IMR-90 (cell line): ENCODE measurements around the gene SAT1. TPM values are rescaled to one million over a fixed set of nuclear protein-coding genes. Genes with fewer than 3 reads are reported as not detected.

Experiments
- ATAC-seq: fragments of 200-7000 bp; cut with Tn5 transposase; 2 replicates; pipeline ENCODE4 v1.9.1; 2020; ENCODE audit warnings: low read depth, mild to moderate bottlenecking, moderate library complexity
- BruUV-seq: library from RNA; stranded (reverse); fragments of 400-500 nt; replicated peaks from 2 replicates; lab custom pipeline; 2021; lab: Mats Ljungman, UMichigan
- CTCF ChIA-PET: fragments of 300-600 bp; formaldehyde crosslinking; extraction: SDS; loops from one replicate; lab custom pipeline; 2021; ENCODE audit warnings: antibody characterized with exemption; lab: Yijun Ruan, JAX
- POLR2A ChIA-PET: fragments of 300-600 bp; sonication (Branson Sonifier 250); formaldehyde crosslinking; loops from one replicate; lab custom pipeline; 2022; ENCODE audit warnings: antibody characterized with exemption; ENCODE audit not compliant: unreplicated experiment; lab: Charles Lee
- DNase-seq: peaks from one replicate; pipeline ENCODE4 v3.0.0; 2013
- H2AFZ ChIP-seq: replicated peaks from 2 replicates; pipeline ENCODE3; 2013; ENCODE audit warnings: low read length, mild to moderate bottlenecking; ENCODE audit not compliant: poor library complexity
- H2AK5ac ChIP-seq: 2 replicates; pipeline ENCODE4 v1.6.1; 2013; ENCODE audit warnings: low read depth, low read length, inconsistent platforms
- H2AK9ac ChIP-seq: replicated peaks from 2 replicates; pipeline ENCODE3; 2013; ENCODE audit warnings: mild to moderate bottlenecking, low read depth, low read length, moderate library complexity; ENCODE audit not compliant: poor library complexity
- H2BK120ac ChIP-seq: 2 replicates; pipeline ENCODE4 v1.6.1; 2013; ENCODE audit warnings: low read depth, low read length, inconsistent platforms
- H2BK15ac ChIP-seq: 3 replicates; pipeline ENCODE4 v1.6.1; 2013; ENCODE audit warnings: low read depth, low read length, inconsistent platforms
- H2BK20ac ChIP-seq: 2 replicates; pipeline ENCODE4 v1.6.1; 2013; ENCODE audit warnings: low read depth, mild to moderate bottlenecking, inconsistent platforms, low read length, moderate library complexity
- H2BK5ac ChIP-seq: 2 replicates; pipeline ENCODE4 v1.6.1; 2013; ENCODE audit warnings: mild to moderate bottlenecking, low read depth, low read length, inconsistent platforms; ENCODE audit not compliant: poor library complexity, severe bottlenecking
- H3K14ac ChIP-seq: replicated peaks from 2 replicates; pipeline ENCODE4 v1.6.1; 2013; ENCODE audit warnings: low read depth, low read length, inconsistent platforms
- H3K18ac ChIP-seq: 2 replicates; pipeline ENCODE4 v1.6.1; 2013; ENCODE audit warnings: low read depth, low read length, control low read depth
- H3K23ac ChIP-seq: 2 replicates; pipeline ENCODE4 v1.6.1; 2013; ENCODE audit warnings: low read depth, low read length, inconsistent platforms
- H3K27ac ChIP-seq: 2 replicates; pipeline ENCODE4 v1.5.1; 2013; ENCODE audit warnings: mild to moderate bottlenecking, control low read depth, low read length; ENCODE audit not compliant: insufficient read depth
- H3K27me3 ChIP-seq: 2 replicates; pipeline ENCODE4 v1.6.1; 2013; ENCODE audit warnings: low read length; ENCODE audit not compliant: control insufficient read depth, insufficient read depth
- H3K36me3 ChIP-seq: 2 replicates; pipeline ENCODE4 v1.6.1; 2013; ENCODE audit warnings: low read length, mixed read lengths; ENCODE audit not compliant: control insufficient read depth, insufficient read depth
- H3K4ac ChIP-seq: 2 replicates; pipeline ENCODE4 v1.6.1; 2013; ENCODE audit warnings: low read depth, low read length, inconsistent platforms
- H3K4me1 ChIP-seq: 2 replicates; pipeline ENCODE4 v1.6.1; 2013; ENCODE audit warnings: low read length, mixed read lengths; ENCODE audit not compliant: control insufficient read depth, insufficient read depth
- H3K4me2 ChIP-seq: 2 replicates; pipeline ENCODE4 v1.6.1; 2013; ENCODE audit warnings: low read depth, mild to moderate bottlenecking, control low read depth, low read length, moderate library complexity
- H3K4me3 ChIP-seq: 2 replicates; pipeline ENCODE4 v1.5.1; 2013; ENCODE audit warnings: low read depth, mild to moderate bottlenecking, control low read depth, low read length, moderate library complexity; ENCODE audit not compliant: insufficient read depth
- H3K56ac ChIP-seq: 2 replicates; pipeline ENCODE4 v1.6.1; 2013; ENCODE audit warnings: low read length, inconsistent platforms; ENCODE audit not compliant: insufficient read depth; ENCODE audit errors: extremely low read depth
- H3K79me1 ChIP-seq, 2 experiments: 2 replicates each; pipeline ENCODE4 v1.6.1; 2013; ENCODE audit warnings: low read length in 2 of 2, inconsistent platforms in 1 of 2, low read depth in 1 of 2
- H3K9ac ChIP-seq: 2 replicates; pipeline ENCODE4 v1.6.1; 2013; ENCODE audit warnings: low read depth, low read length, control low read depth
- H3K9me1 ChIP-seq: 2 replicates; pipeline ENCODE4 v1.6.1; 2013; ENCODE audit warnings: low read length, inconsistent platforms; ENCODE audit not compliant: insufficient read depth
- H3K9me3 ChIP-seq: 2 replicates; pipeline ENCODE4 v1.6.1; 2013; ENCODE audit warnings: low read length; ENCODE audit not compliant: control insufficient read depth, insufficient read depth
- H4K20me1 ChIP-seq: 2 replicates; pipeline ENCODE4 v1.6.1; 2013; ENCODE audit warnings: low read length, inconsistent platforms; ENCODE audit not compliant: insufficient read depth
- H4K5ac ChIP-seq: 2 replicates; pipeline ENCODE4 v1.6.1; 2013; ENCODE audit warnings: mild to moderate bottlenecking, low read depth, low read length, control low read depth
- H4K8ac ChIP-seq, 2 experiments: 2 replicates each; pipeline ENCODE4 v1.6.1; 2013; ENCODE audit warnings: low read depth in 2 of 2, low read length in 2 of 2, control low read depth in 1 of 2, inconsistent platforms in 1 of 2
- H4K91ac ChIP-seq: 2 replicates; pipeline ENCODE4 v1.6.1; 2013; ENCODE audit warnings: low read depth, low read length, inconsistent platforms; ENCODE audit not compliant: insufficient read depth
- BHLHE40 ChIP-seq: fragments of 150-350 bp; IDR thresholded peaks from 2 replicates; pipeline ENCODE4 v1.6.1; 2016; ENCODE audit warnings: mild to moderate bottlenecking, low read depth, low read length
- CEBPB ChIP-seq: IDR thresholded peaks from 2 replicates; pipeline ENCODE4 v1.6.1; 2012; ENCODE audit warnings: low read depth, low read length, improper control_type of control experiment
- CHD1 ChIP-seq: IDR thresholded peaks from 2 replicates; pipeline ENCODE4 v1.6.1; 2012; ENCODE audit warnings: low read depth, low read length, improper control_type of control experiment
- CTCF ChIP-seq: conservative IDR thresholded peaks from 2 replicates; pipeline ENCODE4 v1.5.1; 2012; ENCODE audit warnings: mild to moderate bottlenecking, low read depth, low read length, improper control_type of control experiment
- FOS ChIP-seq: fragments of 150-350 bp; IDR thresholded peaks from 2 replicates; pipeline ENCODE4 v1.6.1; 2016; ENCODE audit warnings: low read depth, low read length
- MAFK ChIP-seq: IDR thresholded peaks from 2 replicates; pipeline ENCODE4 v1.6.1; 2012; ENCODE audit warnings: low read depth, low read length, improper control_type of control experiment
- MAZ ChIP-seq: IDR thresholded peaks from 2 replicates; pipeline ENCODE4 v1.6.1; 2012; ENCODE audit warnings: low read depth, mild to moderate bottlenecking, low read length, improper control_type of control experiment, moderate library complexity, borderline replicate concordance
- MXI1 ChIP-seq: IDR thresholded peaks from 2 replicates; pipeline ENCODE4 v1.6.1; 2012; ENCODE audit warnings: low read depth, mild to moderate bottlenecking, low read length, moderate library complexity, borderline replicate concordance
- POLR2A ChIP-seq: IDR thresholded peaks from 2 replicates; pipeline ENCODE4 v1.6.1; 2012; ENCODE audit warnings: mild to moderate bottlenecking, low read depth, low read length
- RAD21 ChIP-seq: IDR thresholded peaks from 2 replicates; pipeline ENCODE4 v1.6.1; 2012; ENCODE audit warnings: low read length, improper control_type of control experiment
- RCOR1 ChIP-seq: IDR thresholded peaks from 2 replicates; pipeline ENCODE4 v1.6.1; 2012; ENCODE audit warnings: mild to moderate bottlenecking, low read length, improper control_type of control experiment; ENCODE audit not compliant: insufficient replicate concordance
- RFX5 ChIP-seq: IDR thresholded peaks from 2 replicates; pipeline ENCODE4 v1.8.0; 2012; ENCODE audit warnings: low read depth, mild to moderate bottlenecking, low read length, moderate library complexity
- WGBS, 2 experiments: methylation state at CpG; one replicate each; pipeline versions ENCODE4 v1.1.5 to v1.1.7; 2013; ENCODE audit warnings: missing lambda C conversion rate in 2 of 2; ENCODE audit not compliant: insufficient read length in 1 of 2; ENCODE audit errors: extremely low coverage in 2 of 2; 5-methylcytosine and 5-hydroxymethylcytosine counted together
- dilution Hi-C: fragments of 300-500 bp; cut with HindIII; formaldehyde crosslinking; loops from one replicate; pipeline ENCODE4 v1.14.3; 2018; ENCODE audit warnings: low sequenced_read_pairs; ENCODE audit not compliant: unreplicated experiment
- in situ Hi-C: fragments of 300-500 bp; cut with MboI; formaldehyde crosslinking; loops from 3 replicates; pipeline ENCODE4 v1.14.3; 2019; ENCODE audit warnings: low sequenced_read_pairs, inconsistent platforms, mixed read lengths
- intact Hi-C: fragments of 100-400 bp; cut with micrococcal nuclease; formaldehyde crosslinking; loops from 2 replicates; pipeline ENCODE4 v1.10.0; 2022
- polyA plus RNA-seq, 3 experiments: library from polyadenylated mRNA; depleted of rRNA; stranded (reverse); fragments of >200 nt; gene quantifications; 2 replicates each; pipeline ENCODE4 v1.2.3, GENCODE V29; 2012; ENCODE audit warnings: low replicate concordance in 1 of 3
- total RNA-seq: library from RNA; depleted of rRNA; stranded (reverse); fragments of >200 nt; gene quantifications from 2 replicates; pipeline ENCODE4 v1.2.3, GENCODE V29; 2012
- TF ChIP-seq, protein P1 (sequence below): fragments of 150-350 bp; IDR thresholded peaks from 2 replicates; pipeline ENCODE4 v1.6.1; 2017; ENCODE audit warnings: mild to moderate bottlenecking, antibody characterized with exemption, low read length, low read depth
- TF ChIP-seq, protein P2 (sequence below): fragments of 150-350 bp; IDR thresholded peaks from 2 replicates; pipeline ENCODE4 v1.6.1; 2016; ENCODE audit warnings: low read depth, mild to moderate bottlenecking, low read length, moderate library complexity, borderline replicate concordance

SAT1 gene
- total and polyA plus RNA-seq, 2 of the 4 experiments (the other 2 are of a cell fraction) = 55.9 to 92.8 TPM

DNA sequence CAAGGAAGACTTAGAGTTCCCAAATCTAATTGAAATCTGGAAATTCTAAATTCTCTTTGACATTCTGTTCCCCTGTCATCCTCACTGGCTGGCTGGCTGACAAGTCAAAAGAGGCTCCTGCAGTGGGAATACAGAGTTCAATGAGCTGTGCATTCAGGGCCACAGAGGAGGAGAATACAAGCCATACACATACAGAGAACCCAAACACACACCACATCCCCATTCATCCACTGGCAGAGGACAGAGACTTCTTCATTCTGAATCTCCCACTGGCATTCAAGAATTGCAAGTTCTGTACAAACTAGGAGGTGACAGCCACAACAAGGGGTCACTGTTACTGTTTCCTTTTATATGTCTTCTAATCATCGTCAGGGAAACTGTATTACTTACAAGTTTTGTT lies 49.7 kb downstream of the SAT1 start:
- H3K9ac ChIP-seq = no peak overlapping the region
- no peak overlapping the region for H3K4me2 ChIP-seq
- no peak overlapping the region for H4K5ac ChIP-seq
- no peak overlapping the region for H2AK5ac ChIP-seq
- no peak overlapping the region for H3K27ac ChIP-seq
- no peak overlapping the region for H2BK15ac ChIP-seq
- no peak overlapping the region for H3K4me3 ChIP-seq
- no peaks in the 10 kb centered on the region for H3K4me1 ChIP-seq
- H3K14ac ChIP-seq = no peak overlapping the region
- H2AFZ ChIP-seq = no peak overlapping the region
- ATAC-seq (no peak), DNase-seq (no peak)
- dilution Hi-C loops (no loop called here), in situ Hi-C loops (no loop called here), intact Hi-C loops (no loop called here)
- H3K9me3 ChIP-seq = no peaks in the 10 kb centered on the region
- no peak overlapping the region for H3K18ac ChIP-seq
- no peak overlapping the region for H2BK20ac ChIP-seq
- H3K79me1 ChIP-seq = no peaks in the 10 kb centered on the region
- H3K23ac ChIP-seq = no peak overlapping the region
- H4K20me1 ChIP-seq = no peaks in the 10 kb centered on the region
- no peak overlapping the region for H2AK9ac ChIP-seq
- no peak overlapping the region for H3K4ac ChIP-seq
- BruUV-seq = no TSS peak
- no peaks in the 10 kb centered on the region; the same call in 1 of the 2 replicates for H3K27me3 ChIP-seq
- no peaks in the 10 kb centered on the region for H3K9me1 ChIP-seq
- 100% methylated on average over 1 of the region's 1 CpG; no CpG with 5 or more reads in 1 of the 2 experiments for WGBS, 2 experiments
- ChIA-PET POLR2A (no interaction called here), CTCF (no interaction called here)
- no peaks in the 10 kb centered on the region for H3K36me3 ChIP-seq
- no peak overlapping the region for H4K91ac ChIP-seq
- H4K8ac ChIP-seq = no peak overlapping the region
- TF ChIP-seq, protein P1, sequence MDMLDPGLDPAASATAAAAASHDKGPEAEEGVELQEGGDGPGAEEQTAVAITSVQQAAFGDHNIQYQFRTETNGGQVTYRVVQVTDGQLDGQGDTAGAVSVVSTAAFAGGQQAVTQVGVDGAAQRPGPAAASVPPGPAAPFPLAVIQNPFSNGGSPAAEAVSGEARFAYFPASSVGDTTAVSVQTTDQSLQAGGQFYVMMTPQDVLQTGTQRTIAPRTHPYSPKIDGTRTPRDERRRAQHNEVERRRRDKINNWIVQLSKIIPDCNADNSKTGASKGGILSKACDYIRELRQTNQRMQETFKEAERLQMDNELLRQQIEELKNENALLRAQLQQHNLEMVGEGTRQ = no peak
- no peak for TF ChIP-seq MAFK
- TF ChIP-seq, protein P2, sequence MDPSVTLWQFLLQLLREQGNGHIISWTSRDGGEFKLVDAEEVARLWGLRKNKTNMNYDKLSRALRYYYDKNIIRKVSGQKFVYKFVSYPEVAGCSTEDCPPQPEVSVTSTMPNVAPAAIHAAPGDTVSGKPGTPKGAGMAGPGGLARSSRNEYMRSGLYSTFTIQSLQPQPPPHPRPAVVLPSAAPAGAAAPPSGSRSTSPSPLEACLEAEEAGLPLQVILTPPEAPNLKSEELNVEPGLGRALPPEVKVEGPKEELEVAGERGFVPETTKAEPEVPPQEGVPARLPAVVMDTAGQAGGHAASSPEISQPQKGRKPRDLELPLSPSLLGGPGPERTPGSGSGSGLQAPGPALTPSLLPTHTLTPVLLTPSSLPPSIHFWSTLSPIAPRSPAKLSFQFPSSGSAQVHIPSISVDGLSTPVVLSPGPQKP = no peak
- TF ChIP-seq MXI1 = no peak
- TF ChIP-seq RFX5 = no peak
- TF ChIP-seq CHD1 = no peak
- TF ChIP-seq RAD21 = no peak
- TF ChIP-seq BHLHE40 = no peak
- TF ChIP-seq FOS = no peak
- TF ChIP-seq CEBPB = no peak
- no peak for TF ChIP-seq POLR2A
- no peak for TF ChIP-seq MAZ
- no peak for TF ChIP-seq RCOR1
- no peak for TF ChIP-seq CTCF
- H3K56ac ChIP-seq = no peak overlapping the region
- H2BK5ac ChIP-seq = no peak overlapping the region
- H2BK120ac ChIP-seq = no peak overlapping the region
